SIG-M5 treated with dmso at 0.1 percent for 504 hours (cell line): ENCODE results near the gene MAPK1IP1L.

Experiments used
- DNase-seq: peaks from one replicate; lab custom pipeline; 2025; ENCODE audit not compliant: unreplicated experiment; lab: John Stamatoyannopoulos, UW

The MAPK1IP1L gene

GRCh38 chr14:55094292-55095157 is 43.1 kb downstream of the MAPK1IP1L start:
- DNase-seq, result no peak

DNA sequence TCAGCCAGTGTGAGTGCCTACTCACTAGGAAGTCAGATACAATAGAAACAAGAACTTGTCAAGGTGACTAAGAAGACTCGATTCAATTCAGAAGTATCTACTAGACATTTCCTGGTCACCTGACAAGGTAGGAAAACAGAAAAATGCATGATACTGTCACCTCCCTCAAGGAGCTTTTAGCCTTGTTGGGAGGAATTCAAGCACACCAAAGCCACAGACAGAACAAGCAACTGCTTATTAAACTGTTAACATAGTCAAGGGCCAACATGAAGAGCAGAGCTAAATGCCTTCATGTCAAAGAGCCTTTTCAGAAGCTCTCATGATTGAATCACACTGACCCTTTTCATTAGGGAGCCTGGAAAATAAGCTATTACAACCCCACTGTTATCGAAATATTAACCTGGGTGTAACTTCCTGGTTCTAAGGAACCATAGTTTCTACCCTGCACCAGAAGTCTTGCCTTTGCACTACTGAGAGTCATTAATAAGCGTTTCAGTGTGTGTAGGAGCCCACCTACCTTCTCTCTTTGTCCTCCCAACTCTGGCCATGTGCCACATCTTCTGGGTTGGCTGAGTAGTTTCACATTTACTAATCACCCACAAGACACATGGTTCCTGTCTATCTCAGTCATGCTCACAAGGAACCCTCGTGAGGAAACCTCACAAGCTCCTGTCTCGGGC is 46.6 kb downstream of the MAPK1IP1L start:
- DNase-seq, result peak; percentile 64

DNA sequence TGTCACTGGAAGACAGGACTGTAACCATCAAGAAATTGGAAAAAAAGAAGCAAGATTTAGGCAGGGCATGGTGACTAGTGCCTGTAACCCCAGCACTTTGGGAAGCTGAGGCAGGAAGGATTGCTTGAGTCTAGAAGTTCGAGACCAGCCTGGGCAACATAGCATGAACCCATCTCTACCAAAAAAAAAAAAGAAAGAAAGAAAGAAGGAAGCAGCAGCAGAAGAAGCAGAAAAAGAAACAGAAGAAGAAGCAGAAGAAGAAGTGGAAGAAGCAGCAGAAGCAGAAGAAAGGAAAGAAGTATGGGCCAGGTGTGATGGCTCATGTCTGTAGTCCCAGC is 47.1 kb downstream of the MAPK1IP1L start:
- DNase-seq, result no peak

DNA sequence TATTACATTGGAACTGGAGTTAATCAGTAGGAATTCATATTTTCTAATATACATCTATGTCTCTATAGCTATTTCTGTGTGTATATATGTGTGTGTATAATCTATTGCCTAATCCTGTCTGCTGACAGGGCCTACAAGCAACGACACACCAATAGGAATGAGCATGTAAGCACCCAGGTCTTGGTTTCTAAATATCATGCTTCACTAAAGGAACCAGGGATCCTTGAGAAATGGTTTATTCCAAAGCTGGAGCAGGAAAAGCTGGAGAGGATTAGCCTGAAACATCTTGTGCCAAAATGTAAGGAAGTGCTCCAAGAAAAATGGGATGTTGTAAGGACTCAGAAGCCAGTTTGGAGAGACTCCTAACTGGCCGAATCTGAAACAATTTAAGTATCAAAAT is 48.3 kb downstream of the MAPK1IP1L start:
- peak; percentile 11 for DNase-seq

DNA sequence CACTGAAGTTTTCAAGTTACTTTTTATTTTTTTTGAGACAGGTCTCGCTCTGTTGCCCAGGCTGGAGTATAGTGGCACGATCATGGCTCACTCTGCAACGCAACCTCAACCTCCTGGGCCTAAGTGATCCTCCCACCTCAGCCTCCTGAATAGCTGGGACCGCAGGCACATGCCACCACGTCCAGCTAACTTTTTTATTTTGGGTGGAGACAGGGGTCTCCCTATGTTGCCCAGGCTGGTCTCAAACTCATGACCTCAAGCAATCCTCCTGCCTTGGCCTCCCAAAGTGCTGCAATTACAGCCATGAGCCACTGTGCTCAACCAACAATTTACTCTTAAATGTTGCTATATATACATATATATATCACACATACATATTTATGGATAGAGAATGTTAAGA is 50.3 kb downstream of the MAPK1IP1L start:
- no peak for DNase-seq

- peak; percentile 85 for DNase-seq
These were observed 50.7 kb downstream of the MAPK1IP1L start for GRCh38 chr14:55102141-55102621.

- DNase-seq, result peak; percentile 83
These were observed 51.7 kb downstream of the MAPK1IP1L start for GRCh38 chr14:55103005-55103640.

DNA sequence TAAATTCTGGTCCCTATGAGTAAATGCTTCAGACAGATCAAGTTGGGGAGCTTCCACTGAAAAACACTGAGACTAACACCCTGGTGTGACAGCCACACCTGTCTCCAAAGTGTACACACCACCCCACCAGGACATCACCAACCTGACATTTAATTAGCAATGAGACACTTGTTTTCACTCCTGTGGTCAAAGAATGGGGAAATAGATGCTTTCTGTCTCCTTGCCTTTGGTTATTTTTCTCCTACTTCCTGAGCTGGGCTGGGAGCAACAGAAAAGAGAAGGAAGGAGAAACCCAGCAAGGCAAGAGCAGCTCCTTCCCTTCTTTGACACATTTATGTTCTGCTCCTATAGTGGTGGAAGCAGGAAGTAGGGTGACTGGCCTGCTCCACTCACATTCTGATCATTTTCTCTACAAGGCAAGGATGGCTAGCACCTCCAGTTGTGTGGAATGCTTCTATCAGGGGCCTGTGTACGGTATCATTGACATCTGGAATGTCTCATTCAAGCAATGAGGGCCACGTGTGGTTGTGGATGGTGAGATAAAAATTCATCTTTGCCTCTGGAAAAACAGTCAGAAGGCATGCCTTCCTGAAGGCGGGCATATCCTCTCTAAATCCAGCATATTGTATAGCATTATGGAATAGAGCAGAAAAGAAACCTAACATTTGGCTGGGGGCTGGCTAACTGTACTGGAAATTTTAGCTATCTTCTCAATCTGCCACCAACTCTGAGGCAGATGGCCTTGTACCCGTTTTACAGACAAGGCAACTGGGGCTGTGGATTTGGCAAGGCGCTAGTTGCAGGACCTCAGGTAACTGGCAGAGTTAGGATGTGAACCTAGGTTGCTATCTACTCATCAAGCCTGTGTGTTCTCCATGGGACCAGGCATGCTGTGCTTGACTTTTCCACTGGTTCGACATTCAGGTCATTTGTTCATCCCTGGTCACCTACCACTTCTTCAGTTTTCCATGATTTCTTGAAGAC is 52.8 kb downstream of the MAPK1IP1L start:
- DNase-seq, result peak; percentile 84

DNA sequence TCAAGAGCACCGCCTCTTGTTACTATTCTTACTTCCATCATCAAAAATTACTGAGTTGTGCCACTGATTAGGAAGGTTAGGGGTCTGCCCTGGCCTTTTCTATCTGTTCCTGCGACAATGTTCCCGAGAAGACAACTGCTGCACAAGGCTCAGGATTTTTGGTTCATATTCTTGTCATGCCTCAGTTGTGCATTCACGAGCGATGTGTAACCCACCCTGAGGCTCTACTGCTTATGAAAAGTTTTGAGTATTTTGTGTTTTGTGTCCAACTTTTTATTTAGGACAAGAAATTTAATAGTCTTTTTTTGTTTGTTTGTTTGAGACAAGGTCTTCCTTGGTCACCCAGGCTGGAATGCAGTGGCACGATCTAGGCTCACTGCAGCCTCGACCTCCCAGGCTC is 54.5 kb downstream of the MAPK1IP1L start:
- DNase-seq, result no peak

GRCh38 chr14:55107766-55108554 is 56.5 kb downstream of the MAPK1IP1L start:
- DNase-seq, result peak; percentile 22

GRCh38 chr14:55109836-55110235 is 58.4 kb downstream of the MAPK1IP1L start:
- no peak for DNase-seq

DNA sequence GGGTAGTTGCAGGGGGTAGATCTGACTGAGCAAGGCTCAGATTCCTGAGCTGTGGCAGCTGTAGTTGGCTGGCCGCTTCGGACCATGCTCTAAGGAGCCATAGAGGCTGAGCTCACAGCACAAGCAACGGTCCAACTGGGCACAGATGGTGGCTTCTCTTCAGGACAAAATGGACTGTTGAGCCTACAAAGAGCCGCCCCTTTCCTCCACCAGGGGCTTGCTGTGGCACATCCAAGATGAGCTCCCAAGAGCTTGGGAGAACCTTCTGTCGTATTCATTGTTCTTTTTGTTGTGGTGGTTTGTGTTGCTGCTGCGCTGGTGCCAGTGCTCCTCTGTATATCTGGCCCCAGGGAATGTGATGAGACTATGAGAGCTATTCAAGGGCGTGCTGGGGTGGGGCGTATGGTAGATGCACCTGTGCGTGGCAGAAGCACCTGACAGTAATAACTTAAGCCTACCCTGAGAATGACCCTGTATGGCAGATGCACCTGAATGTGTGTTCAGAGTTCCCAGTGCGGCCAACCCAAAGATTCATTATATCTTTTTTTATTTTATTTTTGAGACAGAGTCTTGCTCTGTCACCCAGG is 59.8 kb downstream of the MAPK1IP1L start:
- DNase-seq, result no peak

DNA sequence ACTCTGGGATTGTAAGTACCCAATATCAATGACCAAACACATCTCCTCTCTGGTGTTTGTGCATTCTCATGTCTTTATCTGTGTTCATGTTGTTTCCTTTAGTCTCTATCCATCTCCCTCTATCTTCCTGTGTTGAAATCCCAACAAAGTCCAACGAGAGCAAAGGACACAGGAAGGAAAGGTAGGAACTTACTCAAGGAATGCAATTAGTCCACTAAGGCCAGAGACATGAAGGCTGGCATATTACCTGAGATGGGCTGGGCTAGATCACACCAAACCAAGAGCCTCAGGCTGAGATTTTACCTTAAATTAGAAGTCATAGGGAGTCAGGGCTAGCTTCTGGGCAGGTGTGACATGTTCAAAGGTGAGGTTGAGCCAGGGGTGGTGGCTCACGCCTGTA is 63.3 kb downstream of the MAPK1IP1L start:
- DNase-seq, result no peak

GRCh38 chr14:55115460-55115859 is 64.0 kb downstream of the MAPK1IP1L start:
- DNase-seq, result no peak

DNA sequence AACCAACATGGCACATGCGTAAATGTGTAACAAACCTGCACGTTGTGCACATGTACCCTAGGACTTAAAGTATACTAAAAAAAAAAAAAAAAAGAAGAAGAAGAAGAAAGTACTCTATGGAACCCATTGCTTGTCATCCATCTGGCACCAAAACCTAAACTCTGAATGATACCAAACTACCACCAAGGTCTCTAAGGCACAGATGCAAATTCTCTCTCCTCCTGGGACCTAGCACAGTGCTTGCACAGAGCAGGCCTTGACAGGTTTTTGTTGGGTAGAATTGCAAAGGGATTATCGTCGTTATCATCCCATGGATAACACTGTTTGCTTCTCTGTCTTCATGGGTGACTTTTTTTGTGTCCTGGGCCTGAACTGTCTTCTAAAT is 64.4 kb downstream of the MAPK1IP1L start:
- no peak for DNase-seq

GRCh38 chr14:55116246-55117030 is 65.0 kb downstream of the MAPK1IP1L start:
- DNase-seq, result no peak

DNA sequence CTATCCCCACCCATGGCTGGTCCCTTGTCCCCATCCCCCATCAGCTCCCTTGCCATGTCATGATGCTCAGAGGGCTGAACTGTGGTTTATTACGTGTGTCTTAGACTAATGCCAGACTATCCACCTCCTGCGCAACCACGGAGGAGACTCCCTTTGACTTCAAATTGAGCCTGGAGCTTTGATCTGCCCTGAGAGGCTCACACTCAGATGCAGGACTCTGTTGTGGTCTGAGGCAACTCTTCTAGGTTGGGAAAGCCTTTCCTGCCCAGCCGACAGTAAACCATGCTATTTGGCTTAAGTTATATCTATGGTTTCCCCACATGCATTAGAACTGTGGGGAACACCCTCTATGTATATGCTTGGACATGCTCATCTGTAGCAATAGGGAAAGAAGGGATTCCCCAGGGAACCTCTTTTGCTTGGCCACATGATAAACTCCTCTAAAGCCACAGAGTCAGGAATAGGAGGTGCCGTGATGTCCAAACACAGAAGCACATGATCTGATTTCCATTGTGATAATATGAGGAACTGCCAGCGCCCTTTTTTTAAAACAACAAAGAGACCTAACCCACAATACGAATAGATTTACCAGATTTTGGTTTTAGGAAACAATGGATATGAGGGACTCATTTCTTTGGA is 66.5 kb downstream of the MAPK1IP1L start:
- DNase-seq, result peak; percentile 68

- no peak for DNase-seq
These were observed 67.3 kb downstream of the MAPK1IP1L start for GRCh38 chr14:55118761-55119160.
